HUDEP-2 (cell line): ENCODE results near the gene TBC1D22A.

Source experiments
- DNase-seq, 76 experiments: peaks; one replicate each; lab custom pipeline; 2025; ENCODE audit not compliant: unreplicated experiment in 76 of 76; lab: John Stamatoyannopoulos, UW

TBC1D22A gene

DNA sequence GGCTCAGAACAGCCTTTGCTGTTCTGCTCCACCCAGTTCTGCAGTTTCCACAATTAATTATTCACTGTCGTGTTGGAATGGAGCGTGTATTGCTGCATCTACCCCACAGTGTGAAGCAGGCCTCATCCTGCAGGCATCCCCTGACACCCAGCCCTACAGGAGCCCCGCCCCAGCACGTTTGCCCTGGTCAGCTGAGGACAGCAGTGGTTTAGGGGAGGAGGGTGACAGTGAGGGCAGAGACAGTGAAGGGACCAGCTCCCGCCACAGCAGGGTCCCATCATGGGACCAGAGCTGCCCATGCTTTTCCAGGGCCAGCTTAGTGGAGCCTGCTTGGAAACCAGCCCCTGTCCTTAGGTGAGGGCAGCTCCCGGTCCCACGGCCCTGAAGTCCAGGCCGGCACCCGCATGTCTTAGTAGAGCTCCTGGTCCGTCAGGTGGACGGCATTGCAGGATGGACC, 273.0 kb downstream of the TBC1D22A start:
- DNase-seq, result no peak

DNA sequence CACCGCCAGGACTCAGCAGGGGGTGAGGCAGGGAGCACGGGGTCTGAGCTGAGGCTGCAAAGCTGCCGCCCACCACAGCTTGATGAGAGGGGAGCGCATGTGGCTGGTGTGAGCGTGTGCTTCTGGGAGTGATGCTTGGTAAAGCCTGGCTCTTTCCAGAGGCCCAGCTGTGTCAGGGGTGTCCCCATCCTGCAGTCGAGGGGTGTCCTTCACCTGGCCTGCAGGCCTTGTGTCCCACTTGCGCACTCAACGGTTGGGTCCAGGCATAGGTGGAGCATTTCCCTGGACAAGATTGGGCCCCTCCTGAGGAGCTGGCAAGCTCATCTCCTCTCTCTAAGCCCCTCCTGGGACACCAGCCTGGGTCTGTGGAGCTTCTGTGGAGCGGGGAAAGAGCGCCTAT, 273.9 kb downstream of the TBC1D22A start:
- no peak for DNase-seq

DNA sequence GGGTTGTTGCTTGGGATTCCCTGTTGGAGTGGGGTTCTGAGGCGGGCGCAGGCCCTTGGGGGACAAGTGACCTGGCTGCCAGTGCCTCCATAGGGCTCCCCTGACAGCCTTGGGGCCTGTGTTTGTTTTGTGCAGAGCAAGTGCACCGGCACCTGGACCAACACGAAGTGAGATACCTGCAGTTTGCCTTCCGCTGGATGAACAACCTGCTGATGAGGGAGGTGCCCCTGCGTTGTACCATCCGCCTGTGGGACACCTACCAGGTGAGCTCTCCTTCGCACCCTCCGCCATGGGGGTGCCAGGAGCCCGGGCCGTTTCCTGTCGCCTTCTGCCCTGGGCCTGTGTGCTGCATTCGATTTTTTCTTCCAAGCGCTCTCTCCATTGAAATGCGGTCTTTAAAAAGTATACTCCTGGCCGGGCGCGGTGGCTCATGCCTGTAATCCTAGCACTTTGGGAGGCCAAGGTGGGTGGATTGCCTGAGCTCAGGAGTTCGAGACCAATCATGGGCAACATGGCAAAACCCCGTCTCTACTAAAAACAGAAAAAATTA, 274.6 kb downstream of the TBC1D22A start:
- no peak for DNase-seq

DNA sequence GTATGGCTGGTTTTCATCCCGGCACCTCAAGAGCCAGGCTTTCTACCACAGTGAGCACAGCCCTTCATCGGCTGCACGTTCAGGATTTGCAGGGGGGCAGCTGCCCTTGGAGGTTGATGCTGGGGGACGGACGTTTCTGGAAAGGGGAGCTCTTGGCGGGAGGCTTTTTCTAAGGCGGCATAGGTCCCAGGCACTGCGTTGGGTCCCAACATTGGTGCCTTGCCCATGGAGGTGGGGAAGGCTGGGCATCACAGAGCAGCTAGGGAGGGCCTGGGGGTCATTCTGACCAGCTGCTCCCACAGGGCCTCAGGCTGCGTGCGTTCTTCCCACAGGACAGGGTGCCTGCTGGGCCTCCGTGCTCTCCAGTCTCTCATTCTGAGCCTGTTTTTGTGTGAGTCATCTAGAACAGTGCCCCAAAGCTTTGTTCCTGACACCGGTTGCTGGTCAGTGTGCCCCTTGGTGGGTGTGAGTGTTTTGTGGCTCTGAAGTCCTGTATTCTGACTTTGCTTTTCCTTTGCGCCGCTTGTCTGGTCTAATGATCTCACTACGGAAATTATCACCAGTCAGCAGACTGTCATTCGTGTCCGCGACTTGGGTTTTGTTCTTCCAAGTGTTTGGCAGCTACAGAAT, 275.9 kb downstream of the TBC1D22A start:
- no peak for DNase-seq

DNA sequence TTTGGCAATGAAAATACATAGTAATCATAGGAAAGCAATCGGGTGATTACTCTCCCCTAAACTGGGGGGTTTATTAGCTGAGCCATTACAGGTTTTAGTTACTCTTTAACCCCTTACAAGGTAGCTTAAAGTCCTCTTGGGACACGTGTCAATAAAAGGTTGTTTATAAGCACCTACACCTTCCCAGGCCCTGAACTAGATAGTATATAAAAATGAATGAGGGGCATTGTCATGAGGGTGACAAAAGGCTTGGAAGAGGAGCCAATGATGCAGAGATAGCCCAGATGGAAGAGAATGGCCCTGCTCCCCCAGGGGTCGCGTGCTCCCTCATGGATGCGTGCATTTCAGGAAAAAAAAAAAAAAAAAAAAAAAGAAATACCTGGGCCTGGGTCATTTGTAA, 276.9 kb downstream of the TBC1D22A start:
- no peak for DNase-seq

DNA sequence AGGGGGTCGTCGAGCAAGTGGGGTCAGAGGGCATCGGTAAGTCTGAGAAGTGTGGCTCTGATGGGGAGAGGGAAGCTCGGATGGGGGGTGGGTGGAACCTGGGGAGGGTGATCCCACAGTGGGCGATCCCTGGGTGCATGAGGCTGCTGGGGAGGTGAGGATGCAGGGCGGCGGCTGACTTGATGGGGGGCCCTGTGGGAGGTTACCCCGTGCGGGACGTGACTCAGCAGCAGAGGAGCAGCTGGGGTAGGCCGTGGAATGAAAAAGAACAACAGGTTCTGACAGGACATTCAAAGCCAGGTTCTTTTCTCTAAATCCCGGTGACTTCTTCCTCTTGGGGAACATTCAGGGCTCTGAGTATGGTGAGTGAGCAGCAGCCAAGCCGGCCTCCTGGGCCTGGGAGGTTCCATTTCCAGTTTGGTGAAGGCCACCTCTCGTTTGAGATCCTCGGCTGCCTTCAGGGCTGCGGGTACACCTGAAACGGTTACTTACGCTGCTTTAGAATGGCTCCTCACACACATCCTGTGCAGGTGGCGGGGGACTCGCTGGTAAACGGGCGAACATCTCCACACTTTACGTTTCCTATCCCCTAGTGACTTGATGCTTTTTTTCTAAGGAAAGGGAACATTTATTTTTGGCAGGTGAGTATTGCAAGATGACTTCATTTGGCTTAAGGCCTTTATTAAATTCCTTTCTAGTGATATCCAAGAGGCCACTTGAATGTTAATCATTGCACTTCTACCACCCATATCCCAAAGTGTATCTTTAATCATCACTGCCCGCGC, 278.2 kb downstream of the TBC1D22A start:
- DNase-seq, result no peak

DNA sequence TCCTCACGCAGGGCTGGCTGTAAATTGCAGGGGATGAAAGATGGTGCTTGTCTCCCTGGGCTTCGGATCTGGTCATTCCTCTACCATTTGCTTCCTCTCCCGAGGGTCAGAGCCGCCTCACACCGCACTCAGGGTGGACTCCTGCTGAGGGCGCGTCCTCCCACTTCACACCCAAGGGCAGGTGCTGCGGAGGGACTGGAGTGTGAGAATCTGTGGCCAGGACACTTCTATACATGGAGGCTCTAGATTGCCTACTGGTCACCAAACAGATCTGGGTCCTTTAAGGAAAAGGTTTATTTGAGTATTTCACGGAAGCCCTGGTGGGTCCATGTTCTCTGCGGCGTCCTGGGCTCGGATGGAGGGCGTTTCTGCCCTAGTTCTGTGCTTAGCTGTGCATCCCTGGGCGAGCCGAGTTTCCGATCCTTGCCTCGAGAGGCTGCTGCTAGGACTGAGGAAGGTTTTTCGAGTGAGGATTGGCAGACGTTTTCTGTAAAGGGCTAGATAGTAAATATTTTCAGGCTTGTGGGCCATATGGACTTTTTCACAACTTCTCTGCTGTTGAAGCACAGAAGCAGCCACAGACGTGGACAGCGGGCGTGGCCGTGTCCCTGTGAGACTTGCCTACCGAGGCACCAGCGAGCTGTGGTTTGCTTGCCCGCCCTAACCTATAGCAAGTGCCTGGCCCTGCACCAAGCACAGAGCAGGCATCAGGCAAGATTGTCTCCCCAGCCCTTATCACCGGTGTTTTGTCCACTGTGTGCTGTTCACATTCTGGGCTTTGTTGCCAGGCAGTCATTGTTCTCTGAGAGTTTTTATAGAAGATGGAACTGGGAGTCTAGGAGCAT, 279.0 kb downstream of the TBC1D22A start:
- DNase-seq, result no peak

DNA sequence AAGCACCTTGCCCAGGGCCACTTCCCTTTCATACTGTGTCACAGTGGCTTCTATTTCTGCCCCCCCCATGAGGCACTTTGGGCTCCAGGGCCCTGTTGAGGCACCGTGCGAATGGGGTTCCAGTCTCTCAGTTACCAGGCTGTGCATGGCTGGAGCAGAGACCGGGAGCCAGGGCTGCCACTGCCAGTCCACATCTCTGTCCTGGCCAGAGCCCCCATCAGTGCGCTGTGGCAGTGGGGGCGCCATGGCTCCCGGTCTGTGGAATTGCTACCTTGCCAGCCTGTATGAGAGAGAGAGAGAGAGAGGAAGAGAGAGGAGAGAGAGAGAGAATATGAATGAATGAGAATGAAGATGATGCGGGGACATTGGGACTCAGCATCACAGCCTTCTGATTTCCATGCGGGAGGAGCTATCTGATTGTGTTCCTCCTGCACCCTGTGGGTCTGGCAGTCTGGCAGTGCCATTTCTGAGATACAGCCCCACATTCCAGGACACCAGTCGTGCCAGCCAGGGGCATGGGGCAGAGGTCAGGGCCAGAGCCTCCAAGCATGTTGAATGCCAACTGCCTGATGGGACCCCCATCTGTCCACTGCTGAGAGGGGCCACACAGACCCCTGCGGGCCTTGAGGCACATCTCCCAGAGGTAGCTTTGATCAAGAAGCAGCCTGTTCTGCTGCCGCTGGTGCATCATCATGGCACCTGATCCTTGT, 279.8 kb downstream of the TBC1D22A start:
- no peak for DNase-seq

DNA sequence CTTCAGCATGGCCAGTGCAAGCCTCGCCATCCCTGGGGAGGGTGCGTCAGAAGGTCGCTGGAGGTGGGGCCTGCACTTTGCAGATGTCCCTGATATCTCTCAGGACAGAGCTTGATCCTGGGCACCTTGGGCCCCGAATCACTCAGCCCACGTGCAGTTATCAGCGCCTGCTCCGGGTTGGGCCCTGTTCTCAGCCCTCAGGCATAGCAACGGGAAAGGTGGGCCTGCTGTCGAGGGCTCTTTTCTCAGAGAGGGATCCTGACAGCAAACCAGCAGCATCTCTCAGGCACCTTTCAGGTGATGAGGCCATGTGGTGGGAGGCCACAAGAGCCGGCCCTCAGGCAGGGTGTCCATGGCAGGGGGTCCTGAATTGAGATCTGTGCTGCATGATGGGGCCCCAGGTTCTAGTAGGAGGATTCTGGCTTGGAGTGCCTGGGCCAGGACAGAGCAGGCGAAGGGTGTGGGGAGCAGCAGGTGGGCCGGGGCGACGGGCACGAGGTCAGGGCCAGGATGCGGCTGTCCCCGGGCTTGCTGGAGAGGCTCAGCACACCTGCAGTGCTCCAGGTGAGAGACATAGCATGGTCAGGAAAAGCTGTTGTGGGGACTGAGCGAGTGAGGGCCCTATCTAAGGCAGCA, 280.5 kb downstream of the TBC1D22A start:
- peak in 5 of 76 experiments; percentile 6 to 24 (median 11) for DNase-seq

DNA sequence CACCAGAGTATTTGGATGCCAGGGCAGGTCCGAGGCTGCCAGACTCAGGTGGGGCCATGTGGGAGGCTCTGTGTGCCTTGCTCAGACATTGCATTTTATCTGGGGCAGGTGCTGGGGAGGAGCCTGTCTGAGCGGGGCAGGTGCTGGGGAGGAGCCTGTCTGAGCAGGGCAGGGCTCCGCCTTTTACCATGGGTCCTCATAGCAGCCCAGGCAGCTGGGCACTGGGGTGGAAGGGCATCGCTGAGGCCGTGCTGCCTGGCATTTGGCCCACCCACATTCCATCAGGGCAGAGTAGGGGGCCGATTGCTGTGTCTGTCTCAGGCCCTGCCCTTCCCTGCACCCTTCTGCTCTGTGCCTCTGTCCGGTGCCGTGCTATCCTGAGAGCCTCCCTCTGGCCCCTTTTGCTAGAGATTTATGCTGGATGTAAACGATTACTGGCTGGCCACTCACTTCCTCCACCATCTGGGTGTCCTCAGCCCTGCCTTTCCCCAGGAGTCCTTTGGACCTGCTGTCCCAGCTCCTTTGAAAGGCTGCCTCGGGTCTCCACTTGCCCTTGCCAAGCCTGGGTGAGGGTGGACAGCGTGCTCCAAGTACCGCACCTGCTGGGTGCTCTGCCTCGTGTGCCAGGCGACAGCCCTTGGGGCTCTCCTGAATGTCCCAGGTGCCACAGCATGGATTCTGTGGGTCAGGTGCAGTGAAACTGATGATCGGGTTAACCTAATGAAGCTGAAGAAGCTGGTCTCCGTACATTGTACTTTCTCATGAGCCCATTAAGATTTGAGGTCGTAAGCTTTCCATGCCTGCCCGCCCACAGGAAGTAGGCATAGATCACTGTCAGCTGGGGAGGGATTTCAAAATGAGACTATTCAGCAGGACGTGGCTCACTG, 281.6 kb downstream of the TBC1D22A start:
- peak in 7 of 76 experiments; percentile 3 to 18 (median 7) for DNase-seq

DNA sequence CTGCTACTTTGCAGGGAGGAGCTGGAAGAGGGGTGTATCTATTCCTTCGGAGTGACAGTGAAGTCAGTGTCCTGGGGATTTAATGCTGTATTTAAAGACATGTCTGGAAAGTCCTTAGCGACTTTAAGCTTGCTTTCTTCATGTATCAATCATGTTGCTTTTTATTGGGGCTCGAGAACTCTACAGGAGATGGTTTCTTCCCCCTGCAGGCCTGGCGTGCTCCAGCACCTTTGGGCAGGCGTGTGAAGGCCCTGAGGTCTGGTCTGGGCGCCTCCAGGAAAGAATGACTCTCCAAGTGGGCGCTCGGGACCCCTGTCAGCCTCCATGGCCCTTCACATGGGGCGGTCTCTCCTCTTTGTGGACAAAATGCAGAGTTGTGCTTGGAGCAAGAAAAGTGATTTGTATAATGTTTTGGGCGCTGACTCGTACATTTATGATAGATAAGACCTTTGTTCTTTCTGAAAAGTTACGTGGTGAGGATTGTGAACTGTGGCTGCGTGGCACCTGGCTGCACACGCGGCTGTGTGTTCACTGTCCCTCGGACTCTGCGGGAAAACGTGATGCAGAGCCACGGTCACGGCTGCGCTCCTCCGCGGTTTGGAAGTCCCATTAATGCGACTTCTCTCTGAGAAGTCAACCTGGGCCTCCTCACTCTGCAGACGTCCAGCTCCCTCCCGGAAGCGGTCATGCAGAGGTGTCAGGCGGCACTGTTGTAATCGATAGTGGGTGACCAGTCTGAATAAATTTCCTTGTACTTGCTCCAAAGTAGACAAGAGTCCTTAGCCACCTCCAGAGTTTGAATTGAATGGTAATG, 282.5 kb downstream of the TBC1D22A start:
- DNase-seq, result no peak

DNA sequence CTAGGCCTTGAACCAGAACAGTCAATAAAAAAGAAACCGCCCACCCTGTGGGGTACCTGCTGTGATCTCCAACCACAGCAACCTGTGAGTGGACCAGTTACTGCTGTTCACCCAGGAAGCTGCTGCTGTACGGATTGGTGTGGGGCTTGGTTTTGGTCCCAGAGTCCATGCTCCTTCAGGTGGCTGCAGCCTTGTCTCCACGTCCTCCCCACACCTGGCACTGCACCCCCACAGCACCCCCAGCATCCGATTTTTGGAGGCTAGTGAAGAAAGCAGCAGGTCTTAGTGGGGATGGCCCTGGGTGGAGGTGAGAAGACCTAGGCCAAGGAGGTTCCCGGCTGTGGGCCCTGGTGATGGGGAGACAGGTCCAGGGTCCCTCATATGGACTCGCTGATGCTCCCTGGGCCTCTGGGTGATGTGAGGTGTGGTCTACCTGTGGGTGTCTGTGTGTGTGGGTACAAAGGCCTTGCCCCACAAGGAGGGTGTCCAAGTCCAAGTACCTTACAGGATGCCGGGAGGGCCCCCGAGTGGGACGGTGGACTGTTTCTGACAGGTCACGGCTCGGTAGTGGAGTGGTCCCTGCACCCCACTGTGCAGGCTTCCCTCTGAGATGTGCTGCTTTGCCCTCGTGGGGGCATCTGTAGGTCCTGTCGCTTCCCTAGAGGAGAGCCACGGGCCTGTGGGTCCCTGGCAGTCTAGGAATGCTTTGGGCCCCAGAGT, 283.4 kb downstream of the TBC1D22A start:
- DNase-seq, result no peak

DNA sequence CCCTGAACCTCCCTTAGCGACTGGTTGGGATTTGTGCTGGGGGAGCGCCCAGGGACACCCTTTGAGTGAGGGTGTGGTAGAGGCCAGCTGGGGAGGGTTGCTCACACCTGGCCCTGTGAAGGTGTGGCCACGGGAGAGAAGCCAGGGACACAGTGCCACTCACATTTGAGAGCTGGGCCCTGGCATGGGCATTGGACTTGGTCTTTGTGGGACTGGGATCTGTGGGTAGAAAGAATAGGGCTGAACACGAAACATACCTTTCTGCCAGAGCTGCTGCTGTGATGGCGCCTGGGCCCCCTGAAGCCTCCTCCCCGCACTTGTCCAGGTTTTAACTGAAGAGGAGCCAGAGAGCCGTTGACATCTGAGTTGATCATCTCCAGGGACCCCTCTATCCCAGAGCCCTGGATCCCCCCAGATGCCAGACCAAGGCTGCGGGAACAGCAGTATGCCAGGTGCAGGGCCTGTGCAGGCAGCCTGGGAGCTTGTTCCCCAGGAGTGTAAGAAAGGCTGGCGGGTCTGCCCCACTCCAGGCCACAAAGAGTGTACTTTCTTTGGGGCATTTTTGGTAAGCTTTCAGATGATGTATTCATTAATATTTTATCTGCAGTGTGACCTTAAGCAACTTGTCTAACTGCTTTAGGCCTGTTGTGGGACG, 284.1 kb downstream of the TBC1D22A start:
- DNase-seq, result no peak

DNA sequence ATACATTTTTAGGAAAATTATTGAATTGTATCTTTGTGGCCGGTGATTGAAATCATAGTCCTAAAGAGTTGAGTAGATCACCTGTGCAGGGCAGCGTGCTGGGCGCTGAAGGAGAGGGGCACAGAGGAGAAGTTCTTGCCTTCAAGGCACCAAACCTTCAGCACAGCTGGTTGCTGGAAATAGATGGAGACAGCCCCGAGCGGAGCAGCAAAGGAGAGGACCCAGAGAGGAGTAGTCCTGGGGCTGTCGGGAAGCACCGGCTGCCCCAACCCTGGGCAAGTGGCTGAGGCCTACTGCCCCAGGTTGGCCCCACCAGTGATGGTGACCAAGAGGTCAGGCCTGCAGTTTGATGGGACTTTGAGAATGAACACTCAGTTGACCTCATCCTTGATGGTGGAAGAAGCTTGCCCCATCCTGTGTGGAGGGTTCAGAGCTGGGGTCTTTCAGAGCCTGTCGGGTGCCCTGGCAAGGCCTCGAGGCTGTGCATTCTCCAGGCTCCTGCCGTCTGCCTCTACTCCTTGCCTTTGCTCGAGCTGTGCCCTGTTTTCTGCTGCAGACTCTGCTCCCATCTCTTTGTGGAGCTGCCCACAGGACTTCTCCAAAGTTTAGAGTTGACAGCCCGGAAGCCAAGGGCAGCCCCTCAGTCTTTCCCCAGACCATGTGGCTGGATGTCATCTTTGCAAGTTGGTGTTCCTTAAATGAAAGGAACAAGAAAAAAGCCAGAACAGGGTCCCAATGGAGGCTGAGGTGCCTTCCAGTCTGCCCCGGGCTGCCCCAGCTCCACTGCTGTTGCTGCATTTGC, 285.1 kb downstream of the TBC1D22A start:
- no peak for DNase-seq

DNA sequence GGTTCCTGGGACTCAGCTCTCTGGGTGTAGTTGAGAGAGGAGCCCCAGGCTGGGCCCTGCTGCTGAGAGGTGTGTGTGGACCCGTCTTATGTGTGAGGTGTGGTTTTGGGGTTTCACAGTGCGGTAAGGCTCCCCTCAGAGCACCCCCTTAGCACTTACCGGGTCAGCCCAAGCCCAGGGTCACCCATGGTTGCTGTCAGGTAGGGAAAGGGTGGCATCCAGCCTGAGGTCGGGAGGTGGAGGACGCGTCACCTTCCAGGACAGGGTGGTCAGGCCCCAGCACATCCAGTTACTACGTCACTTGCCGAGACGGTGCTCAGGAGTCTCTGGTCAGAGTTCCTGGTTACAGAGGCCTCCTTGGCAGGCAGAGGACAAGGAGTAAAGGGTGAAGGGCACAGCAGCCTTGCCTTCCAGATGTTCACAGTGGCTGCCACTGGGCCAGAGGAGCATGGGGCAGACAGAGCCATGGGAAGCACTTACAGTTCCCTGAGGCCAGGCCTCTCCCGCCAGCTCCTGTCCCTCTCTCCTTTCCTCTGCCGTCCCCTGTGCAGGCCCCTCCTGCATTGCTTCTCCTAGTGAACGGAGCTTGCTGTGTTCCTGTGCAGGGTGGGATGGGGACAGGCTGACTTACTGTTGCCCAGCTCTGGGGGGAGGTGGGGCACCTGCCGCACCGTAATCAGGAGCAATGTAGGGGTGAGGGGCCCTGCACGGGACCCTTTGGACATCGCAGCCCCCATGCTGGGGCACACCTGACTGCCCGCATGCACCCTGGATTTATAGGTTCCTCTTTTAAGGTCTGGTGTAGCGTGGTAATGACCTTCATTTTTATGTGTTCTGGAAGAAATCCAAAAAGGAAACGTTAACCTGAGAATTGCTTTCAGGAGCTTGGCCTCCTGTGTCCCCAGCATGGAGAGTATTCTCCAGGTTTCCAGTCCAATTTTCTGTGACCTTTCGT, 285.9 kb downstream of the TBC1D22A start:
- no peak for DNase-seq
